ENCODE data around the gene UBE2I. TPM values are rescaled to one million over a fixed set of nuclear protein-coding genes. Genes with fewer than 3 reads are reported as not detected.

UBE2I gene
- total RNA-seq, 1 experiment from 2014 or later = 361 TPM

- Histone ChIP-seq H3K36me3 (ENCODE audit: insufficient read depth, low read length, poor library complexity, severe bottlenecking) (peaks cover 71% of the 10 kb centered on the region), H3K27me3 (replicated peaks; ENCODE audit: insufficient read depth, low read depth, low read length, poor library complexity) (no peaks in the 10 kb centered on the region), H3K4me1 (ENCODE audit: insufficient read depth, low read length, poor library complexity, severe bottlenecking) (no peaks in the 10 kb centered on the region), H3K9me3 (ENCODE audit: low read depth, low read length, poor library complexity, severe bottlenecking) (no peaks in the 10 kb centered on the region), H3K4me3 (ENCODE audit: low read depth, low read length, poor library complexity, severe bottlenecking) (no peak overlapping the region), H3K27ac (ENCODE audit: low read depth, low read length, poor library complexity, severe bottlenecking) (no peak overlapping the region)
- ChIA-PET CTCF (no interaction called here), POLR2A (ENCODE audit: low non-redundant PET) (no interaction called here)
- no TSS peak for BruUV-seq (replicated peaks)
- intact Hi-C loops (cut with micrococcal nuclease; ENCODE audit: unreplicated experiment) = no loop called here
- no peak for DNase-seq (ENCODE audit: low spot score)
- TF ChIP-seq, protein P1, sequence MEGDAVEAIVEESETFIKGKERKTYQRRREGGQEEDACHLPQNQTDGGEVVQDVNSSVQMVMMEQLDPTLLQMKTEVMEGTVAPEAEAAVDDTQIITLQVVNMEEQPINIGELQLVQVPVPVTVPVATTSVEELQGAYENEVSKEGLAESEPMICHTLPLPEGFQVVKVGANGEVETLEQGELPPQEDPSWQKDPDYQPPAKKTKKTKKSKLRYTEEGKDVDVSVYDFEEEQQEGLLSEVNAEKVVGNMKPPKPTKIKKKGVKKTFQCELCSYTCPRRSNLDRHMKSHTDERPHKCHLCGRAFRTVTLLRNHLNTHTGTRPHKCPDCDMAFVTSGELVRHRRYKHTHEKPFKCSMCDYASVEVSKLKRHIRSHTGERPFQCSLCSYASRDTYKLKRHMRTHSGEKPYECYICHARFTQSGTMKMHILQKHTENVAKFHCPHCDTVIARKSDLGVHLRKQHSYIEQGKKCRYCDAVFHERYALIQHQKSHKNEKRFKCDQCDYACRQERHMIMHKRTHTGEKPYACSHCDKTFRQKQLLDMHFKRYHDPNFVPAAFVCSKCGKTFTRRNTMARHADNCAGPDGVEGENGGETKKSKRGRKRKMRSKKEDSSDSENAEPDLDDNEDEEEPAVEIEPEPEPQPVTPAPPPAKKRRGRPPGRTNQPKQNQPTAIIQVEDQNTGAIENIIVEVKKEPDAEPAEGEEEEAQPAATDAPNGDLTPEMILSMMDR (conservative IDR thresholded peaks at IDR 0.05; ENCODE audit: low read depth, low read length) = no peak
Observed at GRCh38 chr16:1322407-1322806, 13.0 kb downstream of the UBE2I start.

DNA sequence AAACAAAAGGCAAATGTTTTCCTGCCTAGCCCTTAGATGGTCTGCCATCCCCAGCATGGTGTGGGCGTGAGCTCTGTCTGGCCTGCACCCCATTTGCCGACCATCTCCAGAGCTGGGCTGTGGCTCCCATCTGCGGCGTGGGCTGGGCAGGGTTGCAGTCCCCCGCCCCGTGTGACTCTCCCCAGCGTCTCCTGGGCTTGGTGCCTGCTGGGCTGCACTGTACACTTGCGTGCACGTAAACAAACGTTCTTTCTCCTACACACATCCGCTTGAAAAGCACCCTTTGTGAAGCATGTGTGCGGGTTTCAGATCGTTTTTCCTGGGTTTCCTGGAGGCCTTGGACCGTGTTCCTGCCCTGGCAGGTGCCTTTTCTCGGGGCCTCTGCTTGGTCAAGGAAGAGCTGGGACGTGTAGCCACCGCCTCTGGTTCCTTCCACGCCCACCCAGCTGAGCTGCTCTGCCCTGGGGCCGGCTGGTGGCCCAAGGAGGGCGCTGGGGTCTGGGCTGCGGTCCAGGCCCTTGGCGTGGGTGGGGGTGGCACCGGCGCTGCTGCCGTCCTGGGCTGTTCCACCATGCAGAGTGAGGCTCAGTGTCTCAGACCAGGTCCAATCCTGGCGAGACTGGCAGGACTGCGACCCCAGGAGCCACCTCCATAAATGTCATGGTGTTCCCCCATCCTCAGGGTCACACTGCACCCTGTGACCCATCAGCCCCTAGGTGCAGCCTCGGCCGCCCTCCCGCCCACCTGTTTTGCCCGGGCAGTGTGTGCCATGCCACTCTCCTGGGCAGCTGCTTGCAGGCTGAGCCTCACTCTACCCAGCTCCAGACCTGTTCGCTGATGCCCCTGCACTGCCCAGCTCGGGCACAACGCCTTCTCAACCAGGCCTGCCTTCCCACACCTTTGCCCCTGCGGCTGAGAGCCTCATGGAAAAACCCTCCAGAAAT, 14.1 kb downstream of the UBE2I start:
- Histone ChIP-seq H3K4me3 (ENCODE audit: low read depth, low read length, poor library complexity, severe bottlenecking) (no peak overlapping the region), H3K36me3 (ENCODE audit: insufficient read depth, low read length, poor library complexity, severe bottlenecking) (peaks cover 59% of the 10 kb centered on the region), H3K9me3 (ENCODE audit: low read depth, low read length, poor library complexity, severe bottlenecking) (no peaks in the 10 kb centered on the region), H3K4me1 (ENCODE audit: insufficient read depth, low read length, poor library complexity, severe bottlenecking) (no peaks in the 10 kb centered on the region), H3K27ac (ENCODE audit: low read depth, low read length, poor library complexity, severe bottlenecking) (no peak overlapping the region), H3K27me3 (replicated peaks; ENCODE audit: insufficient read depth, low read depth, low read length, poor library complexity) (no peaks in the 10 kb centered on the region)
- intact Hi-C loops (cut with micrococcal nuclease; ENCODE audit: unreplicated experiment) = no loop called here
- POLR2A ChIA-PET (ENCODE audit: low non-redundant PET) = no interaction called here
- no peak for DNase-seq (ENCODE audit: low spot score)
- CTCF ChIA-PET = no interaction called here
- TF ChIP-seq, protein P1 (conservative IDR thresholded peaks at IDR 0.05; ENCODE audit: low read depth, low read length) = no peak
- TF ChIP-seq EZH2 (IDR thresholded peaks at IDR 0.05; ENCODE audit: borderline replicate concordance, low read depth, low read length, poor library complexity, severe bottlenecking) = no peak
- BruUV-seq (replicated peaks) = no TSS peak

DNA sequence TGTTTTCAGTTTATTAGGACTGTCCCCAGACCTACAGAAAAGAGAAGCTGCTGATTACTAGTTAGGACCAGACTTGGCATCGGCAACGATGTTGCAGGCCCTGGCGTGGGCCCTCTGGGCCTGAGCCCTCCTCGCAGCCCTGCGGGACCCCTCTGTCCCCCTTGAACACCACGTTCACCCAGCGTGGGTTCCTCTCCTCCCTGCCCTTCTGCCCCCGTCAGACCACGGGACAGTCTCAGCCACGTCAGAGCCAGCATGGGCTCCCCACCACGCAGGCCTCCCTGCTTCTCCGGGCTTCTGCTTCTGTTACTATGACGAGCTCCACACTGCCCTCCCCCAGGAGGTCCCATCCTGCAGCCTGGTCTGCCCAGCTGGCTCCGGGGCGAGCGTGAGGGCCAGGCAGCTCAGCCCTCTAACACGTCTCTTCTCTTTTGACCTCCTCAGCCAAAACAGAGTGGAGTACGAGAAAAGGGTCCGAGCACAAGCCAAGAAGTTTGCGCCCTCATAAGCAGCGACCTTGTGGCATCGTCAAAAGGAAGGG, 14.9 kb downstream of the UBE2I start:
- no peak for TF ChIP-seq EZH2 (IDR thresholded peaks at IDR 0.05; ENCODE audit: borderline replicate concordance, low read depth, low read length, poor library complexity, severe bottlenecking)
- TF ChIP-seq, protein P1 (conservative IDR thresholded peaks at IDR 0.05; ENCODE audit: low read depth, low read length) = no peak
- Histone ChIP-seq H3K27ac (ENCODE audit: low read depth, low read length, poor library complexity, severe bottlenecking) (no peak overlapping the region), H3K27me3 (replicated peaks; ENCODE audit: insufficient read depth, low read depth, low read length, poor library complexity) (no peaks in the 10 kb centered on the region), H3K4me1 (ENCODE audit: insufficient read depth, low read length, poor library complexity, severe bottlenecking) (no peaks in the 10 kb centered on the region), H3K4me3 (ENCODE audit: low read depth, low read length, poor library complexity, severe bottlenecking) (no peak overlapping the region), H3K36me3 (ENCODE audit: insufficient read depth, low read length, poor library complexity, severe bottlenecking) (peaks cover 52% of the 10 kb centered on the region), H3K9me3 (ENCODE audit: low read depth, low read length, poor library complexity, severe bottlenecking) (no peaks in the 10 kb centered on the region)
- BruUV-seq (replicated peaks) = no TSS peak
- intact Hi-C loops (cut with micrococcal nuclease; ENCODE audit: unreplicated experiment) = no loop called here
- POLR2A ChIA-PET (ENCODE audit: low non-redundant PET) = no interaction called here
- DNase-seq (ENCODE audit: low spot score) = no peak
- CTCF ChIA-PET = no interaction called here

Data from A673 (cell line).